Stomach (tissue), 4 donors: Measurements from ENCODE around the gene NTM.

Experiments used
- CTCF ChIP-seq, 7 experiments: fragments of 450-650 bp in 4 of 7; fragments of 200-600 bp in 3 of 7; sonication (generic) in 3 of 7; IDR thresholded peaks; one replicate each; pipeline ENCODE4 v1.5.1; 2016 to 2019; ENCODE audit warnings: antibody characterized with exemption in 7 of 7, control low read depth in 2 of 7, mild to moderate bottlenecking in 1 of 7
- EP300 ChIP-seq: sonication (generic); formaldehyde crosslinking; IDR thresholded peaks from one replicate; pipeline ENCODE4 v1.6.1; 2017; ENCODE audit warnings: antibody characterized with exemption
- POLR2A ChIP-seq, 4 donors: fragments of 450-650 bp; IDR thresholded peaks; one replicate each; pipeline ENCODE4 v1.6.1; 2016; ENCODE audit warnings: antibody characterized with exemption in 4 of 4, control low read depth in 2 of 4, mild to moderate bottlenecking in 1 of 4, moderate library complexity in 1 of 4
- POLR2AphosphoS5 ChIP-seq, 3 donors: sonication (generic); formaldehyde crosslinking; IDR thresholded peaks; one replicate each; pipeline ENCODE4 v1.6.1; 2016; ENCODE audit warnings: antibody characterized with exemption in 3 of 3

GRCh38 chr11:131628739-131629138 is 258.3 kb downstream of the NTM start:
- TF ChIP-seq CTCF (IDR thresholded peaks at IDR 0.05) (no peak), POLR2AphosphoS5 (IDR thresholded peaks at IDR 0.05) (no peak), EP300 (no peak), POLR2A (IDR thresholded peaks at IDR 0.05) (no peak)
